ENCODE data around the gene MYLK.
"Not testable (repeated sequence)": the region's sequence is repeated elsewhere in the genome, so short reads cannot be mapped to it uniquely, and the experiment has no call there.

MYLK gene

GRCh38 chr3:123635217-123635616 is 248.9 kb downstream of the MYLK start:
- in situ Hi-C loops (cut with MboI; ENCODE audit: low sequenced_read_pairs) = no loop called here

GRCh38 chr3:123634149-123635051 is 249.7 kb downstream of the MYLK start:
- in situ Hi-C loops (cut with MboI; ENCODE audit: low sequenced_read_pairs) = no loop called here

- in situ Hi-C loops (cut with MboI; ENCODE audit: low sequenced_read_pairs) = no loop called here
These were observed 250.6 kb downstream of the MYLK start for GRCh38 chr3:123633530-123633929.

GRCh38 chr3:123632161-123632655 is 251.9 kb downstream of the MYLK start:
- in situ Hi-C loops (cut with MboI; ENCODE audit: low sequenced_read_pairs) = no loop called here

- in situ Hi-C loops (cut with MboI; ENCODE audit: low sequenced_read_pairs) = no loop called here
These were observed 254.4 kb downstream of the MYLK start for GRCh38 chr3:123629747-123630047.

- in situ Hi-C loops (cut with MboI; ENCODE audit: low sequenced_read_pairs) = no loop called here
These were observed 255.0 kb downstream of the MYLK start for GRCh38 chr3:123628996-123629746.

- in situ Hi-C loops (cut with MboI; ENCODE audit: low sequenced_read_pairs) = no loop called here
These were observed 256.2 kb downstream of the MYLK start for GRCh38 chr3:123627673-123628670.

- in situ Hi-C loops (cut with MboI; ENCODE audit: low sequenced_read_pairs) = no loop called here
These were observed 257.3 kb downstream of the MYLK start for GRCh38 chr3:123626881-123627280.

GRCh38 chr3:123624302-123624701 is 259.8 kb downstream of the MYLK start:
- in situ Hi-C loops (cut with MboI; ENCODE audit: low sequenced_read_pairs) = no loop called here

- in situ Hi-C loops (cut with MboI; ENCODE audit: low sequenced_read_pairs) = no loop called here
These were observed 260.7 kb downstream of the MYLK start for GRCh38 chr3:123623346-123623880.

GRCh38 chr3:123622766-123623165 is 261.4 kb downstream of the MYLK start:
- in situ Hi-C loops (cut with MboI; ENCODE audit: low sequenced_read_pairs) = no loop called here

GRCh38 chr3:123621850-123622189 is 262.3 kb downstream of the MYLK start:
- in situ Hi-C loops (cut with MboI; ENCODE audit: low sequenced_read_pairs) = no loop called here

GRCh38 chr3:123621186-123621849 is 262.8 kb downstream of the MYLK start:
- in situ Hi-C loops (cut with MboI; ENCODE audit: low sequenced_read_pairs) = no loop called here

GRCh38 chr3:123620343-123620742 is 263.8 kb downstream of the MYLK start:
- in situ Hi-C loops (cut with MboI; ENCODE audit: low sequenced_read_pairs) = no loop called here

- in situ Hi-C loops (cut with MboI; ENCODE audit: low sequenced_read_pairs) = no loop called here
These were observed 265.2 kb downstream of the MYLK start for GRCh38 chr3:123618768-123619484.

- in situ Hi-C loops (cut with MboI; ENCODE audit: low sequenced_read_pairs) = no loop called here
These were observed 265.9 kb downstream of the MYLK start for GRCh38 chr3:123618076-123618708.

- in situ Hi-C loops (cut with MboI; ENCODE audit: low sequenced_read_pairs) = no loop called here
These were observed 267.5 kb downstream of the MYLK start for GRCh38 chr3:123616593-123616992.

GRCh38 chr3:123613543-123613942 is 270.6 kb downstream of the MYLK start:
- in situ Hi-C loops (cut with MboI; ENCODE audit: low sequenced_read_pairs) = no loop called here

GRCh38 chr3:123611674-123612073 is 272.5 kb downstream of the MYLK start:
- in situ Hi-C loops (cut with MboI; ENCODE audit: low sequenced_read_pairs) = not testable (repeated sequence)

All from HL-60/S4 (cell line).